HCT116 (cell line): Measurements from ENCODE around the gene LYL1. TPM values are rescaled to one million over a fixed set of nuclear protein-coding genes. Genes with fewer than 3 reads are reported as not detected.
A peak's percentile ranks its signal among the peaks of the same experiment; 100 is the strongest.

Source experiments
- ATAC-seq: fragments of 200-7000 bp; cut with Tn5 transposase; 2 replicates; pipeline ENCODE4 v1.9.1; 2020; ENCODE audit warnings: mild to moderate bottlenecking, moderate library complexity
- BruUV-seq: library from RNA; stranded (reverse); fragments of 400-500 nt; replicated peaks from 2 replicates; lab custom pipeline; 2021; lab: Mats Ljungman, UMichigan
- CTCF ChIA-PET: fragments of 300-600 bp; sonication (Branson Sonifier 250); formaldehyde crosslinking; loops from one replicate; lab custom pipeline; 2021; ENCODE audit warnings: antibody characterized with exemption; lab: Charles Lee
- POLR2A ChIA-PET: fragments of 300-600, 350-600 bp; sonication (Branson Sonifier 250); formaldehyde crosslinking; loops from one replicate; lab custom pipeline; 2021; ENCODE audit warnings: antibody characterized with exemption; lab: Charles Lee
- RAD21 ChIA-PET, 2 experiments: fragments of 300-600 bp; sonication (Branson Sonifier 250); formaldehyde crosslinking; loops; one replicate each; lab custom pipeline; 2023; ENCODE audit warnings: low total read pairs in 2 of 2; ENCODE audit not compliant: uncharacterized antibody in 2 of 2, unreplicated experiment in 2 of 2, low non-redundant PET in 1 of 2; lab: Charles Lee
- DNase-seq: peaks from one replicate; pipeline ENCODE4 v3.0.0-alpha.2; 2010; ENCODE audit warnings: low read depth, low spot score
- H2AFZ ChIP-seq: fragments of 200-600 bp; shearing (Covaris generic), sonication (generic); 2 replicates; pipeline ENCODE4 v1.6.1; 2017; ENCODE audit warnings: low read depth, mixed run types, mixed read lengths, antibody characterized with exemption, low read length; ENCODE audit not compliant: poor library complexity, severe bottlenecking
- H3K27ac ChIP-seq: 2 replicates; pipeline ENCODE4 v1.5.1; 2012; ENCODE audit warnings: low read depth, low read length
- H3K27me3 ChIP-seq: fragments of 200-600 bp; sonication (generic); 2 replicates; pipeline ENCODE4 v1.6.1; 2016; ENCODE audit warnings: mixed run types, low read length, mixed read lengths; ENCODE audit not compliant: insufficient read depth
- H3K36me3 ChIP-seq, 2 experiments: fragments of 200-500 bp in 1 of 2; fragments of 200-600 bp in 1 of 2; sonication (Bioruptor generic) in 1 of 2; sonication (generic) in 1 of 2; 2 replicates each; pipeline versions ENCODE4 v1.5.1 to v1.6.1; 2014 to 2016; ENCODE audit warnings: low read length in 2 of 2, inconsistent platforms in 1 of 2, mixed read lengths in 1 of 2, mixed run types in 1 of 2; ENCODE audit not compliant: insufficient read depth in 2 of 2, control insufficient read depth in 1 of 2
- H3K4me1 ChIP-seq, 2 experiments: fragments of 200-600 bp in 1 of 2; sonication (generic) in 1 of 2; 2 replicates each; pipeline versions ENCODE4 v1.5.1 to v1.6.1; 2012 to 2017; ENCODE audit warnings: low read length in 2 of 2, inconsistent platforms in 1 of 2, mild to moderate bottlenecking in 1 of 2, mixed read lengths in 1 of 2, mixed run types in 1 of 2, moderate library complexity in 1 of 2; ENCODE audit not compliant: insufficient read depth in 2 of 2, control insufficient read depth in 1 of 2
- H3K4me2 ChIP-seq: fragments of 200-600 bp; sonication (generic); 2 replicates; pipeline ENCODE4 v1.6.1; 2017; ENCODE audit warnings: mixed run types, low read length, mixed read lengths
- H3K4me3 ChIP-seq, 2 experiments: fragments of 200-600 bp in 1 of 2; sonication (generic) in 1 of 2; replicated peaks in 1 of 2; 2 replicates each; pipeline ENCODE4 v1.5.1; 2011 to 2016; ENCODE audit warnings: low read length in 2 of 2, control low read depth in 1 of 2, low read depth in 1 of 2, mild to moderate bottlenecking in 1 of 2, mixed read lengths in 1 of 2, mixed run types in 1 of 2
- H3K79me2 ChIP-seq: fragments of 200-600 bp; sonication (generic); 2 replicates; pipeline ENCODE4 v1.6.1; 2017; ENCODE audit warnings: mild to moderate bottlenecking, mixed run types, low read length, moderate library complexity, mixed read lengths; ENCODE audit not compliant: insufficient read depth
- H3K9ac ChIP-seq: fragments of 200-600 bp; sonication (generic); 2 replicates; pipeline ENCODE4 v1.6.1; 2016; ENCODE audit warnings: low read length, mixed read lengths
- H3K9me2 ChIP-seq: fragments of 200-600 bp; sonication (generic), shearing (Covaris generic); 2 replicates; pipeline ENCODE4 v1.6.1; 2017; ENCODE audit warnings: mixed run types, mild to moderate bottlenecking, moderate library complexity; ENCODE audit not compliant: insufficient read depth
- H3K9me3 ChIP-seq, 2 experiments: fragments of 200-500 bp in 1 of 2; fragments of 200-600 bp in 1 of 2; sonication (Bioruptor generic) in 1 of 2; sonication (generic) in 1 of 2; 2 replicates each; pipeline ENCODE4 v1.6.1; 2014 to 2017; ENCODE audit warnings: low read length in 2 of 2, mixed read lengths in 2 of 2, inconsistent platforms in 1 of 2, low read depth in 1 of 2, mild to moderate bottlenecking in 1 of 2, mixed run types in 1 of 2, moderate library complexity in 1 of 2; ENCODE audit not compliant: control insufficient read depth in 1 of 2, insufficient read depth in 1 of 2
- H4K20me1 ChIP-seq: fragments of 200-600 bp; sonication (generic), shearing (Covaris generic); 2 replicates; pipeline ENCODE4 v1.6.1; 2017; ENCODE audit warnings: mixed run types, mild to moderate bottlenecking, moderate library complexity; ENCODE audit not compliant: insufficient read depth
- ATF3 ChIP-seq: IDR thresholded peaks from 2 replicates; pipeline ENCODE4 v1.6.1; 2012
- CEBPB ChIP-seq: IDR thresholded peaks from 2 replicates; pipeline ENCODE4 v1.6.1; 2012; ENCODE audit warnings: low read depth
- CTCF ChIP-seq, 3 experiments: fragments of 200-600 bp in 1 of 3; sonication (generic) in 1 of 3; IDR thresholded peaks in 2 of 3; conservative IDR thresholded peaks in 1 of 3; 2 replicates each; pipeline ENCODE4 v1.5.1; 2012 to 2017; ENCODE audit warnings: low read depth in 2 of 3, low read length in 2 of 3, antibody characterized with exemption in 1 of 3, borderline replicate concordance in 1 of 3, control low read depth in 1 of 3, mild to moderate bottlenecking in 1 of 3, mixed read lengths in 1 of 3, mixed run types in 1 of 3, moderate library complexity in 1 of 3; ENCODE audit not compliant: insufficient read depth in 1 of 3
- EZH2 ChIP-seq: fragments of 200-600 bp; sonication (generic); IDR thresholded peaks from 2 replicates; pipeline ENCODE4 v1.6.1; 2017; ENCODE audit warnings: antibody characterized with exemption, mixed run types
- FOSL1 ChIP-seq: IDR thresholded peaks from 2 replicates; pipeline ENCODE4 v1.6.1; 2012; ENCODE audit warnings: low read depth
- YY1 ChIP-seq: IDR thresholded peaks from 2 replicates; pipeline ENCODE4 v1.6.1; 2011; ENCODE audit warnings: low read length, low read depth, moderate library complexity, mild to moderate bottlenecking; ENCODE audit not compliant: insufficient replicate concordance; ENCODE audit errors: extremely low read depth
- intact Hi-C: fragments of 100-400 bp; cut with micrococcal nuclease; formaldehyde crosslinking; loops from 2 replicates; pipeline ENCODE4 v1.10.0; 2022
- total RNA-seq: library from RNA; stranded (reverse); gene quantifications from one replicate; pipeline ENCODE4 v1.2.1, GENCODE V29; 2021; ENCODE audit not compliant: unreplicated experiment
- TF ChIP-seq, protein P1 (sequence below): IDR thresholded peaks from 2 replicates; pipeline ENCODE4 v1.6.1; 2011; ENCODE audit warnings: mild to moderate bottlenecking, low read length, moderate library complexity; ENCODE audit not compliant: insufficient replicate concordance; ENCODE audit errors: extremely low read depth

The LYL1 gene
- total RNA-seq, 1 experiment from 2014 or later: 2.6 TPM

GRCh38 chr19:13060233-13060963, 42.3 kb downstream of the LYL1 start:
- no peaks in the 10 kb centered on the region for H3K27me3 ChIP-seq
- peak overlapping the region; percentile 100 for H3K4me2 ChIP-seq
- no peaks in the 10 kb centered on the region for H3K9me3 ChIP-seq
- ChIA-PET POLR2A (interaction anchor here (0.8 to 1.9 kb wide), 6 partner anchors 16 to 127 kb away, joined by 3 to 8 read pairs (median 4); partner anchors contain the start of gene FARSA), CTCF (interaction anchor here (0.6 to 8.6 kb wide), 23 partner anchors 7 to 95 kb away, joined by 3 to 155 read pairs (median 6); no protein-coding TSS in a partner anchor), RAD21 (interaction anchor here (0.6 to 4.5 kb wide), 17 partner anchors 10 to 211 kb away, joined by 3 to 30 read pairs (median 5); no protein-coding TSS in a partner anchor)
- H3K4me1 ChIP-seq: peaks cover 50 to 64% of the 10 kb centered on the region in 2 experiments
- peak overlapping the region; percentile 51 to 66 for H3K4me3 ChIP-seq
- H3K9ac ChIP-seq: peak overlapping the region; percentile 68
- no peak for DNase-seq
- H3K79me2 ChIP-seq: no peaks in the 10 kb centered on the region
- H2AFZ ChIP-seq: peak overlapping the region; percentile 91
- BruUV-seq: no TSS peak
- no peaks in the 10 kb centered on the region for H3K36me3 ChIP-seq
- H3K27ac ChIP-seq: peak overlapping the region; percentile 78
- no peaks in the 10 kb centered on the region for H4K20me1 ChIP-seq
- intact Hi-C loops: no loop called here
- TF ChIP-seq CTCF (IDR thresholded peaks at IDR 0.05 in 2 of 3, conservative IDR thresholded peaks at IDR 0.05 in 1 of 3; ENCODE audit: borderline replicate concordance in 1 of 3, insufficient read depth in 1 of 3, low read depth in 2 of 3, low read length in 2 of 3): no peak
- no peak for TF ChIP-seq YY1
- TF ChIP-seq FOSL1: no peak
- TF ChIP-seq CEBPB: no peak
- TF ChIP-seq EZH2: no peak
- TF ChIP-seq, protein P1, sequence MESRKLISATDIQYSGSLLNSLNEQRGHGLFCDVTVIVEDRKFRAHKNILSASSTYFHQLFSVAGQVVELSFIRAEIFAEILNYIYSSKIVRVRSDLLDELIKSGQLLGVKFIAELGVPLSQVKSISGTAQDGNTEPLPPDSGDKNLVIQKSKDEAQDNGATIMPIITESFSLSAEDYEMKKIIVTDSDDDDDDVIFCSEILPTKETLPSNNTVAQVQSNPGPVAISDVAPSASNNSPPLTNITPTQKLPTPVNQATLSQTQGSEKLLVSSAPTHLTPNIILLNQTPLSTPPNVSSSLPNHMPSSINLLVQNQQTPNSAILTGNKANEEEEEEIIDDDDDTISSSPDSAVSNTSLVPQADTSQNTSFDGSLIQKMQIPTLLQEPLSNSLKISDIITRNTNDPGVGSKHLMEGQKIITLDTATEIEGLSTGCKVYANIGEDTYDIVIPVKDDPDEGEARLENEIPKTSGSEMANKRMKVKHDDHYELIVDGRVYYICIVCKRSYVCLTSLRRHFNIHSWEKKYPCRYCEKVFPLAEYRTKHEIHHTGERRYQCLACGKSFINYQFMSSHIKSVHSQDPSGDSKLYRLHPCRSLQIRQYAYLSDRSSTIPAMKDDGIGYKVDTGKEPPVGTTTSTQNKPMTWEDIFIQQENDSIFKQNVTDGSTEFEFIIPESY: no peak
- TF ChIP-seq ATF3: no peak
- peak; percentile 50 for ATAC-seq
- H3K9me2 ChIP-seq: no peaks in the 10 kb centered on the region
